HepG2 (cell line): ENCODE data around the gene LRSAM1. TPM values are rescaled to one million over a fixed set of nuclear protein-coding genes. Genes with fewer than 3 reads are reported as not detected.
A peak's percentile ranks its signal among the peaks of the same experiment; 100 is the strongest.

ENCODE experiments used
- ATAC-seq: fragments of 200-7000 bp; cut with Tn5 transposase; 3 replicates; pipeline ENCODE4 v1.9.1; 2020; ENCODE audit warnings: mild to moderate bottlenecking, moderate library complexity
- BruUV-seq: library from RNA; stranded (reverse); fragments of 400-500 nt; replicated peaks from 2 replicates; lab custom pipeline; 2021; lab: Mats Ljungman, UMichigan
- CTCF ChIA-PET: fragments of 300-600 bp; formaldehyde crosslinking; extraction: SDS; loops from one replicate; lab custom pipeline; 2021; ENCODE audit warnings: low total read pairs, inconsistent platforms, low intra/inter-chr PET ratio; lab: Yijun Ruan, JAX
- POLR2A ChIA-PET: fragments of 350-600 bp; sonication (Branson Sonifier 250); formaldehyde crosslinking; loops from one replicate; lab custom pipeline; 2020; ENCODE audit warnings: antibody characterized with exemption, inconsistent platforms; lab: Yijun Ruan, JAX
- DNase-seq: peaks from one replicate; pipeline ENCODE4 v3.0.0-alpha.2; 2015; ENCODE audit warnings: low spot score
- FAIRE-seq: peaks from 3 replicates; lab custom pipeline; 2011; peaks lifted over from hg19 to GRCh38; lab: Jason Lieb, UNC
- H2AFZ ChIP-seq: one replicate; pipeline ENCODE4 v1.6.1; 2011; ENCODE audit warnings: low read length, inconsistent platforms
- H3K27ac ChIP-seq: fragments of 300-600 bp; 3 replicates; pipeline ENCODE4 v1.8.0; 2011; ENCODE audit warnings: mixed run types, mild to moderate bottlenecking, mixed read lengths, low read length, inconsistent platforms; ENCODE audit not compliant: insufficient read depth; ENCODE audit errors: extremely low read length
- H3K27me3 ChIP-seq, 2 experiments: fragments of 200-600 bp in 1 of 2; 2 replicates in 1 of 2; 3 replicates in 1 of 2; pipeline versions ENCODE4 v1.6.0 to v1.8.0; 2011; ENCODE audit warnings: low read length in 2 of 2, mild to moderate bottlenecking in 2 of 2, moderate library complexity in 2 of 2, inconsistent platforms in 1 of 2; ENCODE audit not compliant: insufficient read depth in 2 of 2, control insufficient read depth in 1 of 2
- H3K36me3 ChIP-seq, 2 experiments: fragments of 200-600 bp in 1 of 2; replicated peaks in 1 of 2; 2 replicates in 1 of 2; 3 replicates in 1 of 2; pipeline versions ENCODE4 v1.5.1 to v1.8.0; 2011; ENCODE audit warnings: low read length in 2 of 2, inconsistent platforms in 1 of 2; ENCODE audit not compliant: insufficient read depth in 2 of 2, control insufficient read depth in 1 of 2
- H3K4me1 ChIP-seq: 2 replicates; pipeline ENCODE4 v1.5.1; 2012; ENCODE audit warnings: low read length, inconsistent platforms; ENCODE audit not compliant: insufficient read depth
- H3K4me2 ChIP-seq: 2 replicates; pipeline ENCODE4 v1.6.0; 2011; ENCODE audit warnings: low read depth, low read length, inconsistent platforms
- H3K4me3 ChIP-seq, 3 experiments: fragments of 200-600 bp in 1 of 3; sonication (generic), shearing (Covaris generic) in 1 of 3; replicated peaks in 1 of 3; 2 replicates each; pipeline ENCODE4 v1.5.1; 2011 to 2016; ENCODE audit warnings: low read length in 3 of 3, inconsistent platforms in 2 of 3, low read depth in 2 of 3, mild to moderate bottlenecking in 2 of 3, control low read depth in 1 of 3, mixed read lengths in 1 of 3; ENCODE audit not compliant: insufficient read depth in 1 of 3
- H3K79me2 ChIP-seq: one replicate; pipeline ENCODE4 v1.6.1; 2011; ENCODE audit warnings: low read length, inconsistent platforms; ENCODE audit not compliant: insufficient read depth
- H3K9ac ChIP-seq: 2 replicates; pipeline ENCODE4 v1.6.0; 2011; ENCODE audit warnings: mild to moderate bottlenecking, low read depth, low read length, inconsistent platforms; ENCODE audit not compliant: insufficient read depth
- H3K9me3 ChIP-seq: 2 replicates; pipeline ENCODE4 v1.5.1; 2012; ENCODE audit warnings: mild to moderate bottlenecking, low read length
- H4K20me1 ChIP-seq: 2 replicates; pipeline ENCODE4 v1.6.0; 2011; ENCODE audit warnings: inconsistent platforms, mild to moderate bottlenecking, low read length, moderate library complexity; ENCODE audit not compliant: insufficient read depth
- AGO2 ChIP-seq: fragments of 200-400 bp; formaldehyde crosslinking; optimal IDR thresholded peaks from 2 replicates; pipeline ENCODE3; 2017; ENCODE audit warnings: mild to moderate bottlenecking, low read depth, low read length, moderate library complexity
- GTF3A ChIP-seq: sonication (generic); formaldehyde crosslinking; conservative IDR thresholded peaks from 2 replicates; pipeline ENCODE4 v1.4.0; 2020; ENCODE audit warnings: mild to moderate bottlenecking, missing genetic modification reagents
- MYPOP ChIP-seq: sonication (generic); formaldehyde crosslinking; IDR thresholded peaks from 2 replicates; pipeline ENCODE4 v1.8.1; 2023; ENCODE audit warnings: mild to moderate bottlenecking, moderate library complexity, missing genetic modification reagents
- NFYC ChIP-seq: IDR thresholded peaks from 2 replicates; pipeline ENCODE4 v1.6.1; 2016; ENCODE audit warnings: missing genetic modification reagents, missing compliant biosample characterization
- SRSF4 ChIP-seq: fragments of 200-400 bp; formaldehyde crosslinking; IDR thresholded peaks from one replicate; pipeline ENCODE4 v1.6.1; 2018; ENCODE audit warnings: mild to moderate bottlenecking, low read depth, low read length, moderate library complexity; ENCODE audit not compliant: poor library complexity, severe bottlenecking
- TAF1 ChIP-seq: sonication (generic); formaldehyde crosslinking; IDR thresholded peaks from 2 replicates; pipeline ENCODE4 v1.4.0; 2020; ENCODE audit warnings: missing genetic modification reagents
- ZBTB39 ChIP-seq: sonication (generic); formaldehyde crosslinking; IDR thresholded peaks from 2 replicates; pipeline ENCODE4 v1.5.0; 2020; ENCODE audit warnings: missing genetic modification reagents
- ZBTB7A ChIP-seq: sonication (generic); formaldehyde crosslinking; IDR thresholded peaks from 2 replicates; pipeline ENCODE4 v1.8.0; 2022; ENCODE audit warnings: mild to moderate bottlenecking, missing genetic modification reagents
- ZNF75D ChIP-seq: sonication (generic); formaldehyde crosslinking; IDR thresholded peaks from 2 replicates; pipeline ENCODE4 v1.8.1; 2023; ENCODE audit warnings: missing genetic modification reagents, mild to moderate bottlenecking, borderline replicate concordance
- ZNF773 ChIP-seq: sonication (generic); formaldehyde crosslinking; IDR thresholded peaks from 2 replicates; pipeline ENCODE4 v1.4.0; 2020; ENCODE audit warnings: missing genetic modification reagents, borderline replicate concordance
- ZSCAN20 ChIP-seq: sonication (generic); formaldehyde crosslinking; IDR thresholded peaks from 2 replicates; pipeline ENCODE4 v1.4.0; 2020; ENCODE audit warnings: missing genetic modification reagents, mild to moderate bottlenecking, borderline replicate concordance
- WGBS: methylation state at CpG from one replicate; pipeline ENCODE4 v1.1.6; 2017; ENCODE audit warnings: low lambda C conversion rate; 5-methylcytosine and 5-hydroxymethylcytosine counted together
- in situ Hi-C: cut with HindIII; loops from 2 replicates; pipeline ENCODE4 v1.10.0; 2017; ENCODE audit warnings: low pct_unique_long_range_greater_than_20kb; ENCODE audit not compliant: extremely low pct_ligation_motif_present
- intact Hi-C: fragments of 100-400 bp; cut with micrococcal nuclease; formaldehyde crosslinking; loops from one replicate; pipeline ENCODE4 v1.10.0; 2022; ENCODE audit not compliant: unreplicated experiment
- polyA plus RNA-seq, 8 experiments: library from polyadenylated mRNA; depleted of rRNA in 3 of 8; stranded (reverse) in 7 of 8; unstranded in 1 of 8; fragments of >200 nt; fragmentation: Illumina TruSeq in 4 of 8; extraction: Trizol in 4 of 8; gene quantifications; 2 replicates each; pipeline versions ENCODE4 v1.2.1 to v1.2.3, GENCODE V29; 2011 to 2016; ENCODE audit warnings: low read depth in 4 of 8, missing spikeins in 1 of 8, mixed read lengths in 1 of 8; ENCODE audit not compliant: insufficient read depth in 1 of 8
- total RNA-seq, 5 experiments: library from RNA; depleted of rRNA; stranded (reverse); fragments of >200 nt; fragmentation: Illumina TruSeq; extraction: Trizol; gene quantifications; 2 replicates each; pipeline ENCODE4 v1.2.3, GENCODE V29; 2016; ENCODE audit warnings: low read depth in 1 of 5
- TF ChIP-seq, protein P1 (sequence below): sonication (generic); formaldehyde crosslinking; IDR thresholded peaks from 2 replicates; pipeline ENCODE4 v1.4.0; 2020; ENCODE audit warnings: mild to moderate bottlenecking, missing genetic modification reagents, borderline replicate concordance

The LRSAM1 gene
- total and polyA plus RNA-seq, 2 of the 13 experiments (the other 11 are each of a cell fraction or from before 2014, with no cell fraction given): 8.7 to 10.2 TPM

DNA sequence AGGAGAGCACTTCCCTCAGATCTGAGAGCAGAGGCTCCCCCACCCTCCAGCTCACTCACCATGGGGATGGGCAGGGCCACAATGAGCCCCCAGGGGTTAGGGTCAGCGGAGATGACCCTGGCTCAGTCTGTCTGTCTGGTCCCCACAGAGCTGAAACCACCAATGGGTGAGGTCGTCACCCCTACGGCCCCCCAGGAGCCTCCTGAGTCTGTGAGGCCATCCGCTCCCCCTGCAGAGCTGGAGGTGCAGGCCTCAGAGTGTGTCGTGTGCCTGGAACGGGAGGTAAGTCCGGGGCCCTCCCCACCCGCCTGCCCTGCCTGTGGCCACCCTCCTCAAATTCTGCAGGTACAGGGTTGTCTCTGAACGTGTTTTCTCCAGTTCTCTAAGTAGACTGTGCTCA lies 49.6 kb downstream of the LRSAM1 start:
- no peak overlapping the region for H3K9ac ChIP-seq
- H3K4me3 ChIP-seq: no peak overlapping the region
- no peak overlapping the region for H2AFZ ChIP-seq
- H3K79me2 ChIP-seq: no peaks in the 10 kb centered on the region
- peaks cover 1 to 6% of the 10 kb centered on the region in 2 experiments; a peak in 4 of 5 replicates for H3K36me3 ChIP-seq
- H3K9me3 ChIP-seq: no peaks in the 10 kb centered on the region
- intact Hi-C loops: loop anchor here (10.0 kb wide), 1 partner anchor 224 kb away; no protein-coding TSS in a partner anchor
- no peak for ATAC-seq
- no peaks in the 10 kb centered on the region for H3K27me3 ChIP-seq
- WGBS: 90% methylated on average over 6 of the region's 9 CpGs
- no peak overlapping the region for H3K27ac ChIP-seq
- H3K4me1 ChIP-seq: no peaks in the 10 kb centered on the region
- TF ChIP-seq, protein P1, sequence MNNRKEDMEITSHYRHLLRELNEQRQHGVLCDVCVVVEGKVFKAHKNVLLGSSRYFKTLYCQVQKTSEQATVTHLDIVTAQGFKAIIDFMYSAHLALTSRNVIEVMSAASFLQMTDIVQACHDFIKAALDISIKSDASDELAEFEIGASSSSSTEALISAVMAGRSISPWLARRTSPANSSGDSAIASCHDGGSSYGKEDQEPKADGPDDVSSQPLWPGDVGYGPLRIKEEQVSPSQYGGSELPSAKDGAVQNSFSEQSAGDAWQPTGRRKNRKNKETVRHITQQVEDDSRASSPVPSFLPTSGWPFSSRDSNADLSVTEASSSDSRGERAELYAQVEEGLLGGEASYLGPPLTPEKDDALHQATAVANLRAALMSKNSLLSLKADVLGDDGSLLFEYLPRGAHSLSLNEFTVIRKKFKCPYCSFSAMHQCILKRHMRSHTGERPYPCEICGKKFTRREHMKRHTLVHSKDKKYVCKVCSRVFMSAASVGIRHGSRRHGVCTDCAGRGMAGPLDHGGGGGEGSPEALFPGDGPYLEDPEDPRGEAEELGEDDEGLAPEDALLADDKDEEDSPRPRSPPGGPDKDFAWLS (CRISPR knock-in tag): no peak
- TF ChIP-seq AGO2: peak; percentile 78
- in situ Hi-C loops: loop anchor here (5.0 to 10.0 kb wide), 3 partner anchors 86 to 424 kb away; partner anchors contain the start of gene TOR2A
- ChIA-PET POLR2A (no interaction called here), CTCF (no interaction called here)
- H4K20me1 ChIP-seq: no peaks in the 10 kb centered on the region
- no TSS peak for BruUV-seq
- DNase-seq: no peak
- no peak overlapping the region for H3K4me2 ChIP-seq
- no peak for FAIRE-seq

DNA sequence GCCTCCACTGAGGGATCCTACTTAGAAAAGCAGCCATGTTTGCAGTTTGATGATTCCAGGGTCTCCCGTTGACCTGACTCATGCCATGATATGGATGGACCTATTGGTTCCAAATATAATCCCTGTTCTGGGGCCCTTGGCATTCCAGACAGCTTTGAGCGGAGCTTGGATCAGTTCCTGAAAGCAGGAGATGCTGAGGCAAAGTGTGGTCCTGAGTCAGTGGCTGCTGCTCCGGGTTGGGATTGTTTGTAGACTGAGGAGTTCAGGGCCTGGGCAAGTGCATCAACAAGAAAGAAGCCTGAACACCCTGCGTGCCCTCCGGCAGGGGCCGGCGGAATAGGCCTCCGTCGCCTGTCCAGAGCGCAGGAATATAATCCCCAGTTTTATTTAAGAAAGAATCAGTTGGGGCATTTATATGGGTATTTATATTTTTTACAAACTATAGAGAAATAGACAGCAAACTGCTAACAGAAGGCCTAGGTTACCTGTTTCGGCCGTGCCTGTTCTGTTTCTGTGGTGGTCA lies 50.6 kb downstream of the LRSAM1 start:
- H3K4me3 ChIP-seq: no peak overlapping the region
- in situ Hi-C loops (loop anchor here (5.0 to 10.0 kb wide), 3 partner anchors 85 to 423 kb away; partner anchors contain the start of gene TOR2A), intact Hi-C loops (loop anchor here (10.0 kb wide), 1 partner anchor 223 kb away; no protein-coding TSS in a partner anchor)
- DNase-seq: no peak
- H3K27me3 ChIP-seq: no peaks in the 10 kb centered on the region
- no peak overlapping the region for H3K9ac ChIP-seq
- ATAC-seq: no peak
- no peak for FAIRE-seq
- H3K27ac ChIP-seq: no peak overlapping the region
- no peak overlapping the region for H2AFZ ChIP-seq
- 95% methylated on average over 12 of the region's 12 CpGs for WGBS
- no TSS peak for BruUV-seq
- H4K20me1 ChIP-seq: 0 out of 2 replicates have a peak, but pooled peaks cover 3% of the 10 kb centered on the region
- H3K4me2 ChIP-seq: no peak overlapping the region
- peaks cover 0 to 1% of the 10 kb centered on the region in 2 experiments; a peak in 2 of 5 replicates for H3K36me3 ChIP-seq
- ChIA-PET POLR2A (no interaction called here), CTCF (no interaction called here)
- no peaks in the 10 kb centered on the region for H3K79me2 ChIP-seq
- no peaks in the 10 kb centered on the region for H3K9me3 ChIP-seq
- H3K4me1 ChIP-seq: no peaks in the 10 kb centered on the region
- TF ChIP-seq SRSF4 (no peak), MYPOP (no peak), ZBTB39 (CRISPR knock-in tag) (no peak), ZBTB7A (CRISPR knock-in tag) (no peak), GTF3A (CRISPR knock-in tag) (no peak), NFYC (CRISPR knock-in tag) (no peak), TAF1 (CRISPR knock-in tag) (no peak), ZNF75D (CRISPR knock-in tag) (no peak), AGO2 (no peak), ZSCAN20 (no peak), ZNF773 (CRISPR knock-in tag) (no peak)
